Stimulated activated CD4-positive, alpha-beta T cell treated with anti-CD3 and anti-CD28 coated beads, Interleukin-15, amount 100 ng/mL, for 1 hour (primary cell): Measurements from ENCODE around the gene CCL25.

Experiments
- DNase-seq, 2 donors: peaks; one replicate each; pipeline ENCODE4 v3.0.0-alpha.2; 2020; ENCODE audit warnings: low read depth in 1 of 2, low spot score in 1 of 2

CCL25 gene

GRCh38 chr19:8109890-8110662 is 57.5 kb downstream of the CCL25 start:
- no peak for DNase-seq

GRCh38 chr19:8110931-8111330 is 58.4 kb downstream of the CCL25 start:
- DNase-seq = no peak

GRCh38 chr19:8111376-8111775 is 58.8 kb downstream of the CCL25 start:
- no peak for DNase-seq
